Ovary (tissue), 9 donors: ENCODE data around the gene DRC3. TPM values are rescaled to one million over a fixed set of nuclear protein-coding genes. Genes with fewer than 3 reads are reported as not detected.
A peak's percentile ranks its signal among the peaks of the same experiment; 100 is the strongest.

Experiments
- DNase-seq, 5 donors: peaks; one replicate each; pipeline ENCODE4 v3.0.0-alpha.2; 2019 to 2020
- H3K27ac ChIP-seq, 2 donors: fragments of 200-600 bp; one replicate each; pipeline versions ENCODE4 v1.5.1 to v1.8.0; 2019 to 2022
- H3K27me3 ChIP-seq: fragments of 200-600 bp; one replicate; pipeline ENCODE4 v1.8.0; 2022
- H3K36me3 ChIP-seq: fragments of 200-600 bp; sonication (generic); one replicate; pipeline ENCODE4 v1.5.1; 2019
- H3K4me1 ChIP-seq: one replicate; pipeline ENCODE4 v1.8.1; 2013; ENCODE audit warnings: mild to moderate bottlenecking, moderate library complexity; ENCODE audit not compliant: insufficient read depth
- H3K4me3 ChIP-seq: fragments of 200-600 bp; sonication (generic); one replicate; pipeline ENCODE4 v1.5.1; 2017
- H3K9me3 ChIP-seq, 2 donors: fragments of 200-600 bp in 1 of 2; sonication (generic) in 1 of 2; one replicate each; pipeline versions ENCODE4 v1.5.1 to v1.8.1; 2013 to 2019; ENCODE audit warnings: mild to moderate bottlenecking in 1 of 2, moderate library complexity in 1 of 2
- EP300 ChIP-seq: sonication (generic); formaldehyde crosslinking; IDR thresholded peaks from one replicate; pipeline ENCODE4 v1.6.1; 2017; ENCODE audit warnings: antibody characterized with exemption
- POLR2A ChIP-seq: fragments of 450-650 bp; IDR thresholded peaks from one replicate; pipeline ENCODE4 v1.6.1; 2017; ENCODE audit warnings: antibody characterized with exemption, mild to moderate bottlenecking, moderate library complexity
- WGBS, 3 donors: extraction: QIAGEN DNeasy Blood & Tissue Kit in 1 of 3; methylation state at CpG; one replicate each; pipeline versions ENCODE4 v1.1.5 to v1.1.7; 2013 to 2017; 5-methylcytosine and 5-hydroxymethylcytosine counted together
- intact Hi-C, 4 donors: fragments of 100-400 bp; cut with DNase I; formaldehyde crosslinking; loops; one replicate each; pipeline versions ENCODE4 v1.11.0 to v1.15.1; 2022 to 2023
- polyA plus RNA-seq, 2 donors: library from polyadenylated mRNA; stranded (reverse); fragments of 200-250 nt in 1 of 2; fragments of 350-450 nt in 1 of 2; fragmentation: Illumina TruSeq in 1 of 2; extraction: RNeasy Lipid Tissue Mini Kit (QIAGEN cat#74804) in 1 of 2; gene quantifications; one replicate each; pipeline ENCODE4 v1.2.3, GENCODE V29; 2013 to 2014
- total RNA-seq, 7 donors: library from RNA; depleted of rRNA in 2 of 7; stranded (reverse); fragments of >200 nt in 2 of 7; fragmentation: NEBNext Ultra II Directional in 3 of 7; extraction: Animal tissue kit (Norgen Biotek cat#: 25700) in 3 of 7; gene quantifications; one replicate each; pipeline versions ENCODE4 v1.1.0 to v1.2.4, GENCODE V29; 2016 to 2023
- TF ChIP-seq, protein P1 (sequence below), 3 donors: fragments of 450-650 bp in 2 of 3; fragments of 200-600 bp in 1 of 3; IDR thresholded peaks; one replicate each; pipeline versions ENCODE4 v1.5.1 to v1.8.0; 2016 to 2022; ENCODE audit warnings: antibody characterized with exemption in 3 of 3, mild to moderate bottlenecking in 1 of 3
- donor health status: DM: no; HTN: no; CAD: no; lungs with moderate emphysema.
- donor health status: DM: no; HTN: no; CAD: no.
- donor health status: Bipolar disorder and iron deficiency.
- donor health status: DM: yes; HTN: yes; CAD: no.
- donor health status: DM: no; HTN: no; CAD: no.
- donor health status: DM: yes; HTN: yes; CAD: no.

The DRC3 gene
- total and polyA plus RNA-seq, 9 donors: 3.6 to 35.3 (median 6.0) TPM

DNA sequence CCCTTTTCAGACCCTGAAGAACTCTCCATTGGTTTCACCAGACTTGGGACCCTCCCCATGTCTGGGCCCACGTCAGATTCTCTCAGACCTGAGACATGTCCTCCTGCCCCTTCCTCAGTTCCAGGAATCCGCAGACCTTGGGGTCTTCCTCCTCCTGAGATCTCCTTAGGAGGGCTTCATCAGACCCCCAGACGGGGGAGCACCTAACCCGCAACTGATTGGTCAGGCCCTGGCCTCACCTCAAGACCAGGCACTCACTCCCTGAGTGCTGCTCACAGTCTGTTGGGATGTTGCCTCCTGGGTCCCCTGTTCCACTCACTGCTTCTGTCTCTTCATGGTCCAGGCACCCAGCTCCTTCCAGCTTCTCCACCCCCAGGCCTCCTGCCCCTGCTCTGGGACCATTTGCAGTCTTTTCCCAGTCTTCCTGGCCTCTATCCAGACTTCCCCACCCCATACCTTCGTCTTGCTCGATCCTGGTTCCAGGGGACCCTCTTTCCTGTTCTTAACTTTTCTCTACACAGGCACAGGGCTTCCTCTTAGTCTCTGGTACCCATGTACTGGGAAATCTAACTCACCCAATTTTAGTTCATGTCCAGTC lies 67.7 kb downstream of the DRC3 start:
- H3K4me1 ChIP-seq: peaks cover 7% of the 10 kb centered on the region

DNA sequence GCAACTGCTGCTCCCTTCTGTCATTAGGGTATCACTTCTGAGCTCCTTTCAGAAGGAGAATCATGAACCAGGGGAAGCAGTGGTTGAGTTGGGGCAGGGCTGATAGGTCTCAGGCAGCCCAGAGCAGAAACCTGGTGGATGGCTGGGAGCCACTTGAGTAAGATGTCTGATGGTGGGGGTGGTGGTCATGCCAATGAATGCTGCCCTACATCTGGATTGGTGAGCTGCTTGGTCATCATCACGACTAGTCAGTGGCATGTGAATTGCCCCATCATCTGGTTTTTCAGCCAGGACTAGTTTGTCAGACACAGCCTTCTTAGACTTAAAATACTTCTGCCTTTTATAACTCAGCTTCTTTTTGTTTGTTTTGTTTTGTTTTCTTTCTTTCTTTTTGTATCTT lies 69.1 kb downstream of the DRC3 start:
- WGBS, 3 donors: 47 to 65% (median 53%) methylated on average over 1 of the region's 1 CpG
- Histone ChIP-seq H3K27me3 (no peaks in the 10 kb centered on the region), H3K4me1 (peaks cover 7% of the 10 kb centered on the region), H3K9me3 (no peaks in the 10 kb centered on the region), H3K4me3 (no peak overlapping the region), H3K36me3 (no peaks in the 10 kb centered on the region), H3K27ac (no peak overlapping the region)
- intact Hi-C loops: no loop called here
- no peak for TF ChIP-seq POLR2A
- TF ChIP-seq EP300: no peak
- TF ChIP-seq, protein P1, sequence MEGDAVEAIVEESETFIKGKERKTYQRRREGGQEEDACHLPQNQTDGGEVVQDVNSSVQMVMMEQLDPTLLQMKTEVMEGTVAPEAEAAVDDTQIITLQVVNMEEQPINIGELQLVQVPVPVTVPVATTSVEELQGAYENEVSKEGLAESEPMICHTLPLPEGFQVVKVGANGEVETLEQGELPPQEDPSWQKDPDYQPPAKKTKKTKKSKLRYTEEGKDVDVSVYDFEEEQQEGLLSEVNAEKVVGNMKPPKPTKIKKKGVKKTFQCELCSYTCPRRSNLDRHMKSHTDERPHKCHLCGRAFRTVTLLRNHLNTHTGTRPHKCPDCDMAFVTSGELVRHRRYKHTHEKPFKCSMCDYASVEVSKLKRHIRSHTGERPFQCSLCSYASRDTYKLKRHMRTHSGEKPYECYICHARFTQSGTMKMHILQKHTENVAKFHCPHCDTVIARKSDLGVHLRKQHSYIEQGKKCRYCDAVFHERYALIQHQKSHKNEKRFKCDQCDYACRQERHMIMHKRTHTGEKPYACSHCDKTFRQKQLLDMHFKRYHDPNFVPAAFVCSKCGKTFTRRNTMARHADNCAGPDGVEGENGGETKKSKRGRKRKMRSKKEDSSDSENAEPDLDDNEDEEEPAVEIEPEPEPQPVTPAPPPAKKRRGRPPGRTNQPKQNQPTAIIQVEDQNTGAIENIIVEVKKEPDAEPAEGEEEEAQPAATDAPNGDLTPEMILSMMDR (IDR thresholded peaks at IDR 0.05): no peak
- no peak for DNase-seq

More for the DNA sequence above, 67.7 kb downstream of the DRC3 start:
- TF ChIP-seq POLR2A: no peak
- TF ChIP-seq, protein P1 (IDR thresholded peaks at IDR 0.05): no peak
- TF ChIP-seq EP300: no peak
- Histone ChIP-seq H3K4me3 (peak overlapping the region; percentile 91), H3K27ac (no peak overlapping the region), H3K9me3 (no peaks in the 10 kb centered on the region), H3K27me3 (no peaks in the 10 kb centered on the region), H3K36me3 (no peaks in the 10 kb centered on the region)
- DNase-seq: peak in 1 of 5 donors; percentile 35
- 16 to 20% (median 18%) methylated on average over 6 of the region's 6 CpGs for WGBS, 3 donors
- intact Hi-C loops: no loop called here

DNA sequence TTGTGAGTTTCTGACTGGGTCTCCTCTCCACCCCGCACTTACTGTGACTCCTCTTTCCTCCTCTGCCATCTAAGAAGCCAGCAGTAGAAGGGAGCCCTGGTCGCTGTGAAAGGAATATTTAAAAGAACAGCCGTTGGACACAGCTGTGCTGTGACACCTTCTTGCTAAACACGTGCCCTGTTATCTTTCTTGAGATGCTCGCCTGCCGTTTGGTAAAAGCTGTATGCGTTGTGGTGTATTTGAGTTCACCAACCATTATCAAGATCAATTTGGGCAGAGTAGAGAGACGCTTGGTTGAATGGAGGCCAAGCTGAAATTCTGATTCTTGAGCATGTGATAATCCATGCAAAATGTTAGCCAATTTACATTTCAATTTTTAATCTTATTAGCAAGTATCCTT lies 70.3 kb downstream of the DRC3 start:
- no peak for DNase-seq
- 63 to 73% (median 64%) methylated on average over 8 of the region's 8 CpGs for WGBS, 3 donors
- Histone ChIP-seq H3K27me3 (no peaks in the 10 kb centered on the region), H3K4me3 (no peak overlapping the region), H3K9me3 (no peaks in the 10 kb centered on the region), H3K36me3 (no peaks in the 10 kb centered on the region), H3K4me1 (peaks cover 7% of the 10 kb centered on the region), H3K27ac (no peak overlapping the region)
- TF ChIP-seq, protein P1 (IDR thresholded peaks at IDR 0.05): no peak
- TF ChIP-seq POLR2A: no peak
- no peak for TF ChIP-seq EP300
- intact Hi-C loops: no loop called here

DNA sequence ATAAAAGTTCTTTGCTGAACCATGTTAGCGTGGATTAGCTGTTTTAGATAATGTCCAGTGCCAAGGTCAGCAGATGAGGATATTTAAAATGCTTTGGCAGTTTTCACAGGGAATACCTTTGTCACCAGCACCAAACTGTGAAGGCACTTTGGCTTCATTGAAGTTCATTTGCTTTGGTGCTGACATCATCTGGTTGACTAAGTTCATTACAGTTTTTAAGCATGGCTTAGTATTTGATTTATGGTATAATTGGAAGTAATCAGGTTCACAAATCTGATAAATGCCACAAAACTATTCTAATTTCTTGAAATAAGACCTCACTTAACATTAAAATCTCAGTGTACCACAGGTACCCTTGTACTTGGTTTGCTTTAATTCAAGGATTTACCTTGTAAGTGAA lies 70.8 kb downstream of the DRC3 start:
- H3K4me1 ChIP-seq: peaks cover 7% of the 10 kb centered on the region
- H3K4me3 ChIP-seq: no peak overlapping the region
- TF ChIP-seq, protein P1 (IDR thresholded peaks at IDR 0.05): no peak
- TF ChIP-seq POLR2A (no peak), EP300 (no peak)
- H3K27ac ChIP-seq: no peak overlapping the region
- H3K27me3 ChIP-seq: no peaks in the 10 kb centered on the region
- no peaks in the 10 kb centered on the region for H3K36me3 ChIP-seq
- intact Hi-C loops: no loop called here
- WGBS, 3 donors: 53 to 63% (median 53%) methylated on average over 1 of the region's 1 CpG
- no peak for DNase-seq
- H3K9me3 ChIP-seq: no peaks in the 10 kb centered on the region
